SK-N-MC (cell line): ENCODE measurements around the gene SIK2.

Experiments
- DNase-seq: peaks from one replicate; pipeline ENCODE4 v3.0.0-alpha.2; 2011; ENCODE audit warnings: low read depth, low spot score
- H3K27ac ChIP-seq: fragments of 200-600 bp; sonication (generic); 2 replicates; pipeline ENCODE4 v1.5.1; 2016; ENCODE audit warnings: mixed run types
- H3K36me3 ChIP-seq: fragments of 200-600 bp; sonication (generic); 2 replicates; pipeline ENCODE4 v1.6.1; 2017; ENCODE audit warnings: antibody characterized with exemption, low read length, mixed read lengths; ENCODE audit not compliant: insufficient read depth
- H3K4me3 ChIP-seq: fragments of 200-600 bp; sonication (generic); 2 replicates; pipeline ENCODE4 v1.5.1; 2016
- H3K9ac ChIP-seq: fragments of 200-600 bp; sonication (generic); 2 replicates; pipeline ENCODE4 v1.8.0; 2017; ENCODE audit warnings: mixed run types, mixed read lengths; ENCODE audit not compliant: insufficient read length
- H3K9me3 ChIP-seq: fragments of 200-600 bp; sonication (generic); 2 replicates; pipeline ENCODE4 v1.6.1; 2017; ENCODE audit warnings: low read depth, mild to moderate bottlenecking, antibody characterized with exemption, low read length, moderate library complexity, mixed read lengths
- EZH2 ChIP-seq: fragments of 200-600 bp; sonication (generic); IDR thresholded peaks from one replicate; pipeline ENCODE4 v1.6.1; 2017; ENCODE audit warnings: antibody characterized with exemption
- FOXP2 ChIP-seq: optimal IDR thresholded peaks from 2 replicates; pipeline ENCODE3; 2011; ENCODE audit warnings: mild to moderate bottlenecking, moderate library complexity; ENCODE audit not compliant: insufficient read depth; ENCODE audit errors: extremely low read length, control extremely low read depth
- POLR2AphosphoS5 ChIP-seq: IDR thresholded peaks from 2 replicates; pipeline ENCODE4 v1.6.1; 2012; ENCODE audit warnings: mild to moderate bottlenecking, low read depth, low read length, borderline replicate concordance

SIK2 gene

GRCh38 chr11:111668980-111669379 is 66.7 kb downstream of the SIK2 start:
- no peak for DNase-seq
- Histone ChIP-seq H3K36me3 (peaks cover 4% of the 10 kb centered on the region; the same call in 1 of the 2 replicates), H3K9ac (no peak overlapping the region), H3K27ac (no peak overlapping the region), H3K9me3 (no peaks in the 10 kb centered on the region), H3K4me3 (no peak overlapping the region)
- TF ChIP-seq FOXP2 (no peak), POLR2AphosphoS5 (no peak), EZH2 (no peak)

GRCh38 chr11:111671383-111671782 is 69.1 kb downstream of the SIK2 start:
- Histone ChIP-seq H3K4me3 (no peak overlapping the region), H3K9me3 (no peaks in the 10 kb centered on the region), H3K36me3 (peaks cover 4% of the 10 kb centered on the region; the same call in 1 of the 2 replicates), H3K27ac (no peak overlapping the region), H3K9ac (no peak overlapping the region)
- no peak for DNase-seq
- TF ChIP-seq EZH2 = no peak
- TF ChIP-seq FOXP2 = no peak
- no peak for TF ChIP-seq POLR2AphosphoS5

DNA sequence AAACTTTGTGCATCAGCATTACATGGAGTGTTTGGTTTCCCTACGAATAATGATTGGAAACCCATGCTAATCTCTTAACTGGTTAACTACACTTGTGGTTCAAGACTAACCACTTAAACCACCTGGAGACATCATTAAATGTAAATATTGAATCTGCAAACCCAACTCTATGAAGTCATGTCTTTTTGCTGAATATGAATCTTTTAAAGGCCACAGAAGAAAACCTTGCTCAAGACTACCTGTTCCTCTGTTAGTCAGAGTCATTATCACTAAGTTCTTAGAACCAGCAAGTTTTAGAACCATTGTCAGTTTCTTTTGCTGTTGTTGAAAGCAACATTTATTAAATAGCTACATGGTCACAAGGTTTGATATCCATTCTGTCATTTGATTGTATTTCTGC is 70.7 kb downstream of the SIK2 start:
- DNase-seq = no peak
- H3K36me3 ChIP-seq = peaks cover 4% of the 10 kb centered on the region; the same call in 1 of the 2 replicates
- H3K27ac ChIP-seq = no peak overlapping the region
- no peaks in the 10 kb centered on the region for H3K9me3 ChIP-seq
- TF ChIP-seq EZH2 = no peak
- TF ChIP-seq POLR2AphosphoS5 = no peak
- TF ChIP-seq FOXP2 = no peak
- H3K4me3 ChIP-seq = no peak overlapping the region
- H3K9ac ChIP-seq = no peak overlapping the region

DNA sequence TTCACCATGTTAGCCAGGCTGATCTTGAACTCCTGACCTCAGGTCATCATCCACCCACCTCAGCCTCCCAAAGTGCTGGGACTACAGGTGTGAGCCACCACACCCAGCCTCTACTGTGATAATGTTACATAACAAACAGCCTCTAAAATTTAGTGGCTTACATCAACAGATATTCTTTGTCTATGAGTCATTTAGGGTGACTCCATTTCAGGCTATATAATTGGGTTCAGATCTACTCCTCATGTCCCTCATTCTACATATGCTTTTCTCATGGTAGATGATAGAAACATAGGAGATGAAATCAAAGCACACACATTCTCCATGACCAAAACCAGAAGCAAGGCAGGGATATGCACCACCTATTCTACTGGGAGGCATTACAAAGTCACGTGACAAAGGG is 72.7 kb downstream of the SIK2 start:
- Histone ChIP-seq H3K9me3 (no peaks in the 10 kb centered on the region), H3K36me3 (peaks cover 4% of the 10 kb centered on the region; the same call in 1 of the 2 replicates), H3K9ac (no peak overlapping the region), H3K4me3 (no peak overlapping the region), H3K27ac (no peak overlapping the region)
- no peak for TF ChIP-seq EZH2
- no peak for TF ChIP-seq POLR2AphosphoS5
- TF ChIP-seq FOXP2 = no peak
- no peak for DNase-seq

DNA sequence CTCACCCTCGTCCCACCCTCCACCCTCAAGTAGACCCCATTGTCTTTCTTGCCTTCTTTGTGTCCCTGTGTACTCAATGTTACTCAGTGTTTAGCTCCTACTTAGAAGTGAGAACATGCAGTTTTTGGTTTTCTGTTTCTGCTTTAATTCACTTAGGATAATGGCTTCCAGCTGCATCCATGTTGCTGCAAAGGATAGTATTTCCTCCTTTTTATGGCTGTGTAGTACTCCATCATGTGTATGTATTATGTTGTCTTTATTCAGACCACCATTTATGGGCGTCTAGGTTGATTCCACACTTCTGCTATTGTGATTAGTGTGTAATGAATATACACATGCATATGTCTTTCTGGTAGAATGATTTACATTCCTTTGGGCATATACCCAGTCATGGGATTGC is 73.6 kb downstream of the SIK2 start:
- H3K36me3 ChIP-seq = peaks cover 4% of the 10 kb centered on the region; the same call in 1 of the 2 replicates
- H3K9ac ChIP-seq = no peak overlapping the region
- H3K9me3 ChIP-seq = no peaks in the 10 kb centered on the region
- no peak overlapping the region for H3K27ac ChIP-seq
- DNase-seq = no peak
- H3K4me3 ChIP-seq = no peak overlapping the region
- TF ChIP-seq POLR2AphosphoS5 (no peak), EZH2 (no peak), FOXP2 (no peak)

GRCh38 chr11:111676878-111677585 is 74.8 kb downstream of the SIK2 start:
- no peak overlapping the region for H3K27ac ChIP-seq
- H3K4me3 ChIP-seq = no peak overlapping the region
- H3K9me3 ChIP-seq = no peaks in the 10 kb centered on the region
- TF ChIP-seq EZH2 (no peak), FOXP2 (no peak), POLR2AphosphoS5 (no peak)
- peaks cover 4% of the 10 kb centered on the region; the same call in 1 of the 2 replicates for H3K36me3 ChIP-seq
- H3K9ac ChIP-seq = no peak overlapping the region
- DNase-seq = no peak

- Histone ChIP-seq H3K4me3 (no peak overlapping the region), H3K9me3 (no peaks in the 10 kb centered on the region), H3K36me3 (no peaks in the 10 kb centered on the region; the same call in 1 of the 2 replicates), H3K27ac (no peak overlapping the region), H3K9ac (no peak overlapping the region)
- no peak for DNase-seq
- TF ChIP-seq FOXP2 = no peak
- no peak for TF ChIP-seq EZH2
These were observed 78.4 kb downstream of the SIK2 start for GRCh38 chr11:111680486-111681175.

GRCh38 chr11:111683806-111684205 is 81.6 kb downstream of the SIK2 start:
- peaks cover 10% of the 10 kb centered on the region; the same call in 1 of the 2 replicates for H3K36me3 ChIP-seq
- TF ChIP-seq FOXP2 (no peak), POLR2AphosphoS5 (no peak), EZH2 (no peak)
- no peak overlapping the region for H3K27ac ChIP-seq
- no peak overlapping the region for H3K4me3 ChIP-seq
- no peak overlapping the region for H3K9ac ChIP-seq
- H3K9me3 ChIP-seq = no peaks in the 10 kb centered on the region
- DNase-seq = no peak
